Measurements from ENCODE around the gene PARL. TPM values are rescaled to one million over a fixed set of nuclear protein-coding genes. Genes with fewer than 3 reads are reported as not detected.

PARL gene
- polyA plus RNA-seq, 1 of the 3 experiments (the other 2 are of a cell fraction), result 50.1 TPM

- H3K9ac ChIP-seq, result no peak overlapping the region
- H3K36me3 ChIP-seq (replicated peaks in 1 of 2; ENCODE audit: control insufficient read depth in 1 of 2, insufficient read depth in 2 of 2, low read length in 1 of 2), result peaks cover 0 to 17% of the 10 kb centered on the region in 2 experiments
- 94% methylated on average over 14 of the region's 20 CpGs for WGBS (ENCODE audit: low lambda C conversion rate)
- TF ChIP-seq NRF1 (IDR thresholded peaks at IDR 0.05; ENCODE audit: low read depth, low read length) (no peak), YY1 (IDR thresholded peaks at IDR 0.05; ENCODE audit: low read depth) (no peak), JUND (IDR thresholded peaks at IDR 0.05) (no peak), RXRA (IDR thresholded peaks at IDR 0.05; ENCODE audit: borderline replicate concordance, low read depth) (no peak), MXI1 (IDR thresholded peaks at IDR 0.05; ENCODE audit: low read depth, low read length) (no peak), GABPA (IDR thresholded peaks at IDR 0.05; ENCODE audit: low read depth) (no peak), RCOR1 (IDR thresholded peaks at IDR 0.05; ENCODE audit: low read length) (no peak), TAF1 (IDR thresholded peaks at IDR 0.05; ENCODE audit: borderline replicate concordance, low read depth, low read length) (no peak), RAD21 (IDR thresholded peaks at IDR 0.05; ENCODE audit: low read length) (no peak), TCF12 (IDR thresholded peaks at IDR 0.05) (no peak), MAX (IDR thresholded peaks at IDR 0.05; ENCODE audit: low read depth) (no peak), GATA2 (CRISPR knock-in tag; IDR thresholded peaks at IDR 0.05) (no peak), TEAD4 (IDR thresholded peaks at IDR 0.05; ENCODE audit: borderline replicate concordance, insufficient read depth) (no peak), IRF3 (IDR thresholded peaks at IDR 0.05; ENCODE audit: low read depth, low read length) (no peak)
- TF ChIP-seq, protein P1, sequence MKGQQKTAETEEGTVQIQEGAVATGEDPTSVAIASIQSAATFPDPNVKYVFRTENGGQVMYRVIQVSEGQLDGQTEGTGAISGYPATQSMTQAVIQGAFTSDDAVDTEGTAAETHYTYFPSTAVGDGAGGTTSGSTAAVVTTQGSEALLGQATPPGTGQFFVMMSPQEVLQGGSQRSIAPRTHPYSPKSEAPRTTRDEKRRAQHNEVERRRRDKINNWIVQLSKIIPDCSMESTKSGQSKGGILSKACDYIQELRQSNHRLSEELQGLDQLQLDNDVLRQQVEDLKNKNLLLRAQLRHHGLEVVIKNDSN (IDR thresholded peaks at IDR 0.05; ENCODE audit: borderline replicate concordance, low read depth), result no peak
- TF ChIP-seq, protein P2, sequence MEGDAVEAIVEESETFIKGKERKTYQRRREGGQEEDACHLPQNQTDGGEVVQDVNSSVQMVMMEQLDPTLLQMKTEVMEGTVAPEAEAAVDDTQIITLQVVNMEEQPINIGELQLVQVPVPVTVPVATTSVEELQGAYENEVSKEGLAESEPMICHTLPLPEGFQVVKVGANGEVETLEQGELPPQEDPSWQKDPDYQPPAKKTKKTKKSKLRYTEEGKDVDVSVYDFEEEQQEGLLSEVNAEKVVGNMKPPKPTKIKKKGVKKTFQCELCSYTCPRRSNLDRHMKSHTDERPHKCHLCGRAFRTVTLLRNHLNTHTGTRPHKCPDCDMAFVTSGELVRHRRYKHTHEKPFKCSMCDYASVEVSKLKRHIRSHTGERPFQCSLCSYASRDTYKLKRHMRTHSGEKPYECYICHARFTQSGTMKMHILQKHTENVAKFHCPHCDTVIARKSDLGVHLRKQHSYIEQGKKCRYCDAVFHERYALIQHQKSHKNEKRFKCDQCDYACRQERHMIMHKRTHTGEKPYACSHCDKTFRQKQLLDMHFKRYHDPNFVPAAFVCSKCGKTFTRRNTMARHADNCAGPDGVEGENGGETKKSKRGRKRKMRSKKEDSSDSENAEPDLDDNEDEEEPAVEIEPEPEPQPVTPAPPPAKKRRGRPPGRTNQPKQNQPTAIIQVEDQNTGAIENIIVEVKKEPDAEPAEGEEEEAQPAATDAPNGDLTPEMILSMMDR (IDR thresholded peaks at IDR 0.05), result no peak
- POLR2A ChIA-PET, result no interaction called here
- H3F3A ChIP-seq (replicated peaks; ENCODE audit: insufficient read depth), result no peaks in the 10 kb centered on the region
- H3K4me3 ChIP-seq (ENCODE audit: low read depth in 2 of 2, low read length in 1 of 2), result no peak overlapping the region
- H3K79me2 ChIP-seq (ENCODE audit: insufficient read depth), result no peaks in the 10 kb centered on the region
- CTCF ChIA-PET, result interaction anchor here (1.0 to 2.4 kb wide), 3 partner anchors 9 to 68 kb away, joined by 3 to 14 read pairs (median 6); partner anchors contain the start of genes MAP6D1 and PARL
- no peaks in the 10 kb centered on the region for H3K27me3 ChIP-seq (ENCODE audit: insufficient read depth)
- H4K20me1 ChIP-seq (ENCODE audit: insufficient read depth), result no peaks in the 10 kb centered on the region
- no peak overlapping the region for H3K27ac ChIP-seq (ENCODE audit: low read depth in 2 of 2, low read length in 1 of 2)
- H3K4me2 ChIP-seq, result no peak overlapping the region
- DNase-seq, result no peak
- H3K9me3 ChIP-seq, result no peaks in the 10 kb centered on the region
- H3K4me1 ChIP-seq (ENCODE audit: control insufficient read depth in 1 of 2, insufficient read depth in 2 of 2, low read depth in 1 of 2, low read length in 1 of 2), result no peaks in the 10 kb centered on the region
- no peak overlapping the region for H2AFZ ChIP-seq (ENCODE audit: low read depth)
- H3K9me2 ChIP-seq, result no peaks in the 10 kb centered on the region
Measured at GRCh38 chr3:183816681-183817510, 67.8 kb downstream of the PARL start.

Measured in SK-N-SH (cell line).